SK-N-SH treated with all-trans-retinoic acid at 6 μM for 48 hours (cell line): Measurements from ENCODE around the gene GPR65.

Source experiments
- ATAC-seq: fragments of 200-7000 bp; cut with Tn5 transposase; 3 replicates; pipeline ENCODE4 v1.9.1; 2020; ENCODE audit warnings: mild to moderate bottlenecking, moderate library complexity
- ARNTL ChIP-seq: fragments of 450-650 bp; formaldehyde crosslinking; IDR thresholded peaks from 2 replicates; pipeline ENCODE4 v1.5.0; 2020; ENCODE audit warnings: low read depth, mild to moderate bottlenecking, moderate library complexity, borderline replicate concordance
- BACH2 ChIP-seq: fragments of 250-450 bp; sonication (Bioruptor Pico); IDR thresholded peaks from 2 replicates; pipeline ENCODE4 v1.9.0; 2021; ENCODE audit warnings: mild to moderate bottlenecking, borderline replicate concordance
- CSDC2 ChIP-seq: fragments of 250-450 bp; sonication (Bioruptor Pico); IDR thresholded peaks from 2 replicates; pipeline ENCODE4 v1.5.0; 2020; ENCODE audit warnings: mild to moderate bottlenecking, moderate library complexity
- GLIS3 ChIP-seq: fragments of 250-450 bp; sonication (Bioruptor Pico); IDR thresholded peaks from 2 replicates; pipeline ENCODE4 v1.5.0; 2020; ENCODE audit warnings: mild to moderate bottlenecking, moderate library complexity
- ISL1 ChIP-seq: fragments of 250-450 bp; sonication (Bioruptor Pico); IDR thresholded peaks from 2 replicates; pipeline ENCODE4 v2.1.2; 2022; ENCODE audit warnings: mild to moderate bottlenecking, moderate library complexity
- OSR1 ChIP-seq: fragments of 250-450 bp; sonication (Bioruptor Pico); IDR thresholded peaks from 2 replicates; pipeline ENCODE4 v1.8.0; 2022; ENCODE audit warnings: moderate library complexity, mild to moderate bottlenecking, inconsistent platforms
- POU6F1 ChIP-seq: fragments of 250-450 bp; sonication (Bioruptor Pico); IDR thresholded peaks from 2 replicates; pipeline ENCODE4 v1.8.0; 2021; ENCODE audit warnings: low read depth, mild to moderate bottlenecking, moderate library complexity, borderline replicate concordance
- PPARA ChIP-seq: fragments of 250-450 bp; sonication (Bioruptor Pico); IDR thresholded peaks from 2 replicates; pipeline ENCODE4 v1.5.0; 2020; ENCODE audit warnings: mild to moderate bottlenecking, borderline replicate concordance
- RARB ChIP-seq: fragments of 250-450 bp; sonication (Bioruptor Pico); IDR thresholded peaks from 2 replicates; pipeline ENCODE4 v1.8.0; 2021; ENCODE audit warnings: mild to moderate bottlenecking, moderate library complexity
- TOX ChIP-seq: fragments of 250-450 bp; sonication (Bioruptor Pico); IDR thresholded peaks from 2 replicates; pipeline ENCODE4 v1.8.0; 2021; ENCODE audit warnings: mild to moderate bottlenecking, moderate library complexity, borderline replicate concordance
- ZFP3 ChIP-seq: fragments of 250-450 bp; sonication (Bioruptor Pico); IDR thresholded peaks from 2 replicates; pipeline ENCODE4 v1.5.0; 2020; ENCODE audit warnings: mild to moderate bottlenecking, moderate library complexity
- ZFP30 ChIP-seq: fragments of 450-650 bp; formaldehyde crosslinking; IDR thresholded peaks from 2 replicates; pipeline ENCODE4 v1.5.0; 2022; ENCODE audit warnings: mild to moderate bottlenecking, moderate library complexity
- ZNF565 ChIP-seq: fragments of 450-650 bp; formaldehyde crosslinking; conservative IDR thresholded peaks from 2 replicates; pipeline ENCODE4 v1.5.0; 2020; ENCODE audit warnings: low read depth, mild to moderate bottlenecking, moderate library complexity
- ZNF70 ChIP-seq: fragments of 450-650 bp; formaldehyde crosslinking; IDR thresholded peaks from 2 replicates; pipeline ENCODE4 v1.5.0; 2020; ENCODE audit warnings: mild to moderate bottlenecking, moderate library complexity
- ZNF8 ChIP-seq: fragments of 450-650 bp; formaldehyde crosslinking; IDR thresholded peaks from 2 replicates; pipeline ENCODE4 v1.5.0; 2020; ENCODE audit warnings: mild to moderate bottlenecking, moderate library complexity
- TF ChIP-seq, protein P1 (sequence below): fragments of 250-450 bp; sonication (Bioruptor Pico); IDR thresholded peaks from 2 replicates; pipeline ENCODE4 v1.5.1; 2021; ENCODE audit warnings: mild to moderate bottlenecking, moderate library complexity
- TF ChIP-seq, protein P2 (sequence below): fragments of 250-450 bp; sonication (Bioruptor Pico); IDR thresholded peaks from 2 replicates; pipeline ENCODE4 v1.8.0; 2020; ENCODE audit warnings: mild to moderate bottlenecking, moderate library complexity, borderline replicate concordance
- TF ChIP-seq, protein P3 (sequence below): fragments of 250-450 bp; sonication (Bioruptor Pico); IDR thresholded peaks from 2 replicates; pipeline ENCODE4 v1.5.1; 2020; ENCODE audit warnings: low read depth, mild to moderate bottlenecking, moderate library complexity
- TF ChIP-seq, protein P4 (sequence below): fragments of 250-450 bp; sonication (Bioruptor Pico); IDR thresholded peaks from 2 replicates; pipeline ENCODE4 v1.5.0; 2020; ENCODE audit warnings: mild to moderate bottlenecking, moderate library complexity

The GPR65 gene

DNA sequence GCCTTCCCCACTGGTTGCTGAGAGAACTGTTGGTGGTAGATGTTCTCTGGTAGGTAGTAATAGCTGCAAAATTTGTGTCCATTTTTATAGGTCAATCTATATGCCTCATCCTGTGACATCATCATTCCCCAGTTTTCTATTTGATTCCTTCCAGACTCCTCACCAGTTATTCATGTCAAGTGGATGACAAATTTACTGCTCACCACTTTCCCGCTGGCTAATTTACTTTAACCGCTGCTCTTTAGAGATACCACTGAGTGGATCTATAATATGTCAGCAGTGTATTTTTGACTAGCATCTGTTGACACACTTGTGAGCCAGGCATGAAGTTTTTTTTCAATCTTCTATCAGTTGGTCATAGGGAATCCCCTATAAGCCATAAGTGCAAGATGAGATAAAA is 24.6 kb downstream of the GPR65 start:
- ATAC-seq = no peak
- TF ChIP-seq ZFP3 (no peak), TOX (CRISPR knock-in tag) (no peak), ZFP30 (CRISPR knock-in tag) (no peak), PPARA (CRISPR knock-in tag) (no peak), CSDC2 (CRISPR knock-in tag) (no peak), ISL1 (no peak), ZNF565 (CRISPR knock-in tag) (no peak), ZNF70 (CRISPR knock-in tag) (no peak), RARB (no peak), POU6F1 (no peak)
- TF ChIP-seq, protein P1, sequence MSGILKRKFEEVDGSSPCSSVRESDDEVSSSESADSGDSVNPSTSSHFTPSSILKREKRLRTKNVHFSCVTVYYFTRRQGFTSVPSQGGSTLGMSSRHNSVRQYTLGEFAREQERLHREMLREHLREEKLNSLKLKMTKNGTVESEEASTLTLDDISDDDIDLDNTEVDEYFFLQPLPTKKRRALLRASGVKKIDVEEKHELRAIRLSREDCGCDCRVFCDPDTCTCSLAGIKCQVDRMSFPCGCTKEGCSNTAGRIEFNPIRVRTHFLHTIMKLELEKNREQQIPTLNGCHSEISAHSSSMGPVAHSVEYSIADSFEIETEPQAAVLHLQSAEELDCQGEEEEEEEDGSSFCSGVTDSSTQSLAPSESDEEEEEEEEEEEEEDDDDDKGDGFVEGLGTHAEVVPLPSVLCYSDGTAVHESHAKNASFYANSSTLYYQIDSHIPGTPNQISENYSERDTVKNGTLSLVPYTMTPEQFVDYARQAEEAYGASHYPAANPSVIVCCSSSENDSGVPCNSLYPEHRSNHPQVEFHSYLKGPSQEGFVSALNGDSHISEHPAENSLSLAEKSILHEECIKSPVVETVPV (CRISPR knock-in tag) = no peak
- TF ChIP-seq, protein P2, sequence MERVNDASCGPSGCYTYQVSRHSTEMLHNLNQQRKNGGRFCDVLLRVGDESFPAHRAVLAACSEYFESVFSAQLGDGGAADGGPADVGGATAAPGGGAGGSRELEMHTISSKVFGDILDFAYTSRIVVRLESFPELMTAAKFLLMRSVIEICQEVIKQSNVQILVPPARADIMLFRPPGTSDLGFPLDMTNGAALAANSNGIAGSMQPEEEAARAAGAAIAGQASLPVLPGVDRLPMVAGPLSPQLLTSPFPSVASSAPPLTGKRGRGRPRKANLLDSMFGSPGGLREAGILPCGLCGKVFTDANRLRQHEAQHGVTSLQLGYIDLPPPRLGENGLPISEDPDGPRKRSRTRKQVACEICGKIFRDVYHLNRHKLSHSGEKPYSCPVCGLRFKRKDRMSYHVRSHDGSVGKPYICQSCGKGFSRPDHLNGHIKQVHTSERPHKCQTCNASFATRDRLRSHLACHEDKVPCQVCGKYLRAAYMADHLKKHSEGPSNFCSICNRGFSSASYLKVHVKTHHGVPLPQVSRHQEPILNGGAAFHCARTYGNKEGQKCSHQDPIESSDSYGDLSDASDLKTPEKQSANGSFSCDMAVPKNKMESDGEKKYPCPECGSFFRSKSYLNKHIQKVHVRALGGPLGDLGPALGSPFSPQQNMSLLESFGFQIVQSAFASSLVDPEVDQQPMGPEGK (CRISPR knock-in tag) = no peak

GRCh38 chr14:88030079-88030478 is 25.1 kb downstream of the GPR65 start:
- no peak for TF ChIP-seq ARNTL
- TF ChIP-seq, protein P3, sequence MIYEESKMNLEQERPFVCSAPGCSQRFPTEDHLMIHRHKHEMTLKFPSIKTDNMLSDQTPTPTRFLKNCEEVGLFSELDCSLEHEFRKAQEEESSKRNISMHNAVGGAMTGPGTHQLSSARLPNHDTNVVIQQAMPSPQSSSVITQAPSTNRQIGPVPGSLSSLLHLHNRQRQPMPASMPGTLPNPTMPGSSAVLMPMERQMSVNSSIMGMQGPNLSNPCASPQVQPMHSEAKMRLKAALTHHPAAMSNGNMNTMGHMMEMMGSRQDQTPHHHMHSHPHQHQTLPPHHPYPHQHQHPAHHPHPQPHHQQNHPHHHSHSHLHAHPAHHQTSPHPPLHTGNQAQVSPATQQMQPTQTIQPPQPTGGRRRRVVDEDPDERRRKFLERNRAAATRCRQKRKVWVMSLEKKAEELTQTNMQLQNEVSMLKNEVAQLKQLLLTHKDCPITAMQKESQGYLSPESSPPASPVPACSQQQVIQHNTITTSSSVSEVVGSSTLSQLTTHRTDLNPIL (CRISPR knock-in tag) = no peak
- ATAC-seq = no peak

DNA sequence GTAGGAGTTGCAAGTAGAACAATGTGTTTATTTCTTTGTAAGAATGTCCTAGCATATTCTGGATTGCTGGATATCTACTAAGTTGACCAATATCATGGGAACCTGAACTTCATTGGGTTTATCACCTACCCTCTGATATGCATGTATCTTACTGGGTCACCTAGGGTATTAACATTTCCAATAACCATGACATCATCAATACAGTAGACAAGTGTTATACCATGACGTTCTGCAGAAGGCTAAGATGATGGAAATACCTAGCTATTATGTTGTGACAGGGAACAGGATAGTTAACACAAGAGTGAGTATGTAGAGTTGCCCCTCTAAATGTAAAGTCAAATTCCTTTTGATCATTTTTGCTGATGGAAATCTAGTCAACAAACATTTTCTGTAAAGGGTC is 26.0 kb downstream of the GPR65 start:
- TF ChIP-seq ZNF8 (CRISPR knock-in tag) = no peak
- TF ChIP-seq BACH2 (CRISPR knock-in tag) = no peak
- ATAC-seq = no peak

DNA sequence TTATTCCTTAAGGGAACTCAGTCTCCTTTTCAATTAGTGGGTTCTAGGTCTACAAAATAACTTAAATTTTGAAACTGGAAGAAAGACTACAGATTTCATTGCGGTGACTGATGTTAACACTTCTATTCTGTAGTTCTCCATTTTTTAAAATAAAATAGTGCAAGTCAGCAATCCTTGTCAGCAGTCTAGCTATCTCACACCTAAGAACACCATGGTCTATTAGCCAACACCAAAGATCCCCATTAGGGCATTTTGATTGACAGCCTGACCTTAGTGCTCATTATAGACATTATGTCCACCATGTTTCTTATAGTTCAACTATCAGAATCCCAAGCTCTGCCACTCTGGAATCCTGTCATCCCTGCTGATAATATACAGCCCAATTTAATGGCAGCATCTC is 27.4 kb downstream of the GPR65 start:
- no peak for ATAC-seq

DNA sequence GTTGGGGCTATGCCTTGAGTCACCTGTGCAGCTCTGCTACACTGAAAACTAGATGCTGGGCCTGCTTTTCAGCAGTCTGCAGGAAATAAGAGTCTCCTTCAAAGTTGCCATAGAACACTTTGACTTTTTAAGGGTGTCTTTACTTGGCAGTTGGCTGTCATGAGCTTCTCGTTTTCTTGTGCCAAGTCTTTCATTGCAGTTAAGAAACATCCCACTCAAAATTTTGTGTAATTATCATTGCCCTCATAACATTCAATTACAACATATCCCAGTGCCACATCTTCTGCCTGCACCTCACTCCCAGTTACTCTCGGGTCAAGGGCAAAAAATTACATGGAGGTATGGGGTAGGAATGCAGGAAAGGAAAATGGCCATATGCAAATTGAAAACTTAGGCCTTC is 29.1 kb downstream of the GPR65 start:
- ATAC-seq = no peak
- TF ChIP-seq, protein P3 (CRISPR knock-in tag) = no peak

More for the DNA sequence above, 27.4 kb downstream of the GPR65 start:
- TF ChIP-seq ZFP30 (CRISPR knock-in tag) (no peak), OSR1 (CRISPR knock-in tag) (no peak), CSDC2 (CRISPR knock-in tag) (no peak), GLIS3 (CRISPR knock-in tag) (no peak), RARB (no peak), BACH2 (CRISPR knock-in tag) (no peak), ZNF565 (CRISPR knock-in tag) (no peak)
- TF ChIP-seq, all 23 proteins: peak for 0

DNA sequence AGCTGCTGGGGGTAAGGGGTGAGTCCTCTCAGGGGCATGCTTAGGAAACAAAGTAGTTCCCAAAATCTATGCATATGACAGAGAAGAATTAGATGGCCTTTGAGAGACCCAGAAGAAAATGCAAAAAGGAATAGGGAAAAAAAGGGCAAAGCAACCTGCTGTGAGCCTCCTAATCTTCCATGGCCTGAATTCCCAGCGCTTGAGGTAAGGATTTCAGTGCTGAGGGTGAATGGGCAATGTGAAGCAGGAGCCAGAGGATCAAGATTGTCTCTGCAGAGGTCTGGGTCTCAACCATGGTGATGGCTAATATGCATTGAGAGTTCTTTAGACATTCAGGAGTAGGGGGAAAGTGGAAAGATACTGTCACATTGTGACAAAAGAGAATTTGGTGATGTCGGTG is 31.5 kb downstream of the GPR65 start:
- ATAC-seq = no peak
- no peak for TF ChIP-seq OSR1 (CRISPR knock-in tag)
- TF ChIP-seq PPARA (CRISPR knock-in tag) = no peak
- TF ChIP-seq ZNF565 (CRISPR knock-in tag) = no peak
- TF ChIP-seq ZNF8 (CRISPR knock-in tag) = no peak
- no peak for TF ChIP-seq ARNTL
- no peak for TF ChIP-seq ZFP30 (CRISPR knock-in tag)
- TF ChIP-seq, protein P3 (CRISPR knock-in tag) = no peak
- no peak for TF ChIP-seq BACH2 (CRISPR knock-in tag)
- TF ChIP-seq ZFP3 = no peak
- TF ChIP-seq TOX (CRISPR knock-in tag) = no peak
- TF ChIP-seq ZNF70 (CRISPR knock-in tag) = no peak
- no peak for TF ChIP-seq CSDC2 (CRISPR knock-in tag)
- TF ChIP-seq, protein P4, sequence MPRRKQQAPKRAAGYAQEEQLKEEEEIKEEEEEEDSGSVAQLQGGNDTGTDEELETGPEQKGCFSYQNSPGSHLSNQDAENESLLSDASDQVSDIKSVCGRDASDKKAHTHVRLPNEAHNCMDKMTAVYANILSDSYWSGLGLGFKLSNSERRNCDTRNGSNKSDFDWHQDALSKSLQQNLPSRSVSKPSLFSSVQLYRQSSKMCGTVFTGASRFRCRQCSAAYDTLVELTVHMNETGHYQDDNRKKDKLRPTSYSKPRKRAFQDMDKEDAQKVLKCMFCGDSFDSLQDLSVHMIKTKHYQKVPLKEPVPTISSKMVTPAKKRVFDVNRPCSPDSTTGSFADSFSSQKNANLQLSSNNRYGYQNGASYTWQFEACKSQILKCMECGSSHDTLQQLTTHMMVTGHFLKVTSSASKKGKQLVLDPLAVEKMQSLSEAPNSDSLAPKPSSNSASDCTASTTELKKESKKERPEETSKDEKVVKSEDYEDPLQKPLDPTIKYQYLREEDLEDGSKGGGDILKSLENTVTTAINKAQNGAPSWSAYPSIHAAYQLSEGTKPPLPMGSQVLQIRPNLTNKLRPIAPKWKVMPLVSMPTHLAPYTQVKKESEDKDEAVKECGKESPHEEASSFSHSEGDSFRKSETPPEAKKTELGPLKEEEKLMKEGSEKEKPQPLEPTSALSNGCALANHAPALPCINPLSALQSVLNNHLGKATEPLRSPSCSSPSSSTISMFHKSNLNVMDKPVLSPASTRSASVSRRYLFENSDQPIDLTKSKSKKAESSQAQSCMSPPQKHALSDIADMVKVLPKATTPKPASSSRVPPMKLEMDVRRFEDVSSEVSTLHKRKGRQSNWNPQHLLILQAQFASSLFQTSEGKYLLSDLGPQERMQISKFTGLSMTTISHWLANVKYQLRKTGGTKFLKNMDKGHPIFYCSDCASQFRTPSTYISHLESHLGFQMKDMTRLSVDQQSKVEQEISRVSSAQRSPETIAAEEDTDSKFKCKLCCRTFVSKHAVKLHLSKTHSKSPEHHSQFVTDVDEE (CRISPR knock-in tag) = no peak
